CD14-positive monocyte (primary cell): ENCODE data around the gene FIBCD1. TPM values are rescaled to one million over a fixed set of nuclear protein-coding genes. Genes with fewer than 3 reads are reported as not detected.

Experiments used
- DNase-seq, 3 donors: peaks; one replicate each; pipeline ENCODE4 v3.0.0-alpha.2; 2011 to 2022
- H2AFZ ChIP-seq: 2 replicates; pipeline ENCODE4 v1.6.0; 2012; ENCODE audit warnings: mild to moderate bottlenecking, low read depth, low read length, inconsistent platforms; ENCODE audit not compliant: insufficient read depth, poor library complexity, severe bottlenecking
- H3K27ac ChIP-seq, 2 donors: 1 replicate in 1 of 2; 2 replicates in 1 of 2; pipeline ENCODE4 v1.5.1; 2012 to 2013; ENCODE audit warnings: low read length in 2 of 2, control low read depth in 1 of 2, inconsistent platforms in 1 of 2, low read depth in 1 of 2, mild to moderate bottlenecking in 1 of 2
- H3K27me3 ChIP-seq, 2 donors: one replicate each; pipeline versions ENCODE4 v1.6.0 to v1.6.1; 2011 to 2013; ENCODE audit warnings: low read length in 2 of 2; ENCODE audit not compliant: control insufficient read depth in 2 of 2, insufficient read depth in 2 of 2
- H3K36me3 ChIP-seq, 2 donors: replicated peaks in 1 of 2; 1 replicate in 1 of 2; 2 replicates in 1 of 2; pipeline versions ENCODE4 v1.5.1 to v1.6.1; 2012 to 2013; ENCODE audit warnings: low read length in 2 of 2, control low read depth in 1 of 2, inconsistent platforms in 1 of 2, mild to moderate bottlenecking in 1 of 2; ENCODE audit not compliant: insufficient read depth in 2 of 2, control insufficient read depth in 1 of 2
- H3K4me1 ChIP-seq, 2 donors: 1 replicate in 1 of 2; 2 replicates in 1 of 2; pipeline versions ENCODE4 v1.5.1 to v1.6.1; 2012 to 2013; ENCODE audit warnings: low read length in 2 of 2, control low read depth in 1 of 2, inconsistent platforms in 1 of 2, mild to moderate bottlenecking in 1 of 2, moderate library complexity in 1 of 2; ENCODE audit not compliant: insufficient read depth in 2 of 2, control insufficient read depth in 1 of 2
- H3K4me2 ChIP-seq: replicated peaks from 2 replicates; pipeline ENCODE3; 2012; ENCODE audit warnings: low read length, moderate library complexity, mild to moderate bottlenecking; ENCODE audit not compliant: poor library complexity, severe bottlenecking; ENCODE audit errors: extremely low read depth
- H3K4me3 ChIP-seq, 3 experiments: fragments of 200-600 bp in 1 of 3; sonication (generic) in 1 of 3; replicated peaks in 1 of 3; 1 replicate in 2 of 3; 2 replicates in 1 of 3; pipeline ENCODE4 v1.5.1; 2011 to 2013; ENCODE audit warnings: low read length in 3 of 3, mild to moderate bottlenecking in 3 of 3, control low read depth in 2 of 3, low read depth in 2 of 3, inconsistent platforms in 1 of 3, moderate library complexity in 1 of 3
- H3K79me2 ChIP-seq: 2 replicates; pipeline ENCODE4 v1.6.0; 2012; ENCODE audit warnings: mild to moderate bottlenecking, control low read depth, inconsistent platforms, low read length, moderate library complexity; ENCODE audit not compliant: insufficient read depth
- H3K9ac ChIP-seq: 2 replicates; pipeline ENCODE4 v1.6.0; 2017; ENCODE audit warnings: low read length, mild to moderate bottlenecking; ENCODE audit not compliant: insufficient read depth, poor library complexity, severe bottlenecking
- H3K9me3 ChIP-seq, 2 donors: replicated peaks in 1 of 2; 1 replicate in 1 of 2; 2 replicates in 1 of 2; pipeline versions ENCODE4 v1.5.1 to v1.6.1; 2012 to 2013; ENCODE audit warnings: low read length in 2 of 2, control low read depth in 1 of 2; ENCODE audit not compliant: control insufficient read depth in 1 of 2, insufficient read depth in 1 of 2
- H4K20me1 ChIP-seq: 2 replicates; pipeline ENCODE4 v1.6.0; 2012; ENCODE audit warnings: mild to moderate bottlenecking, low read length, control low read depth, moderate library complexity; ENCODE audit not compliant: insufficient read depth
- H3K27ac Mint-ChIP-seq, 7 donors: one replicate each; pipeline ENCODE4 v1.8.0; 2020; ENCODE audit warnings: mild to moderate bottlenecking in 7 of 7, mixed read lengths in 7 of 7, moderate library complexity in 6 of 7, inconsistent platforms in 2 of 7
- H3K27me3 Mint-ChIP-seq, 3 donors: one replicate each; pipeline ENCODE4 v1.8.0; 2021 to 2022; ENCODE audit warnings: low read depth in 3 of 3, mild to moderate bottlenecking in 3 of 3, mixed read lengths in 3 of 3, moderate library complexity in 3 of 3, inconsistent platforms in 1 of 3
- H3K36me3 Mint-ChIP-seq, 2 donors: one replicate each; pipeline ENCODE4 v1.8.0; 2020; ENCODE audit warnings: mixed read lengths in 2 of 2, inconsistent platforms in 1 of 2, mild to moderate bottlenecking in 1 of 2
- H3K4me1 Mint-ChIP-seq: one replicate; pipeline ENCODE4 v1.8.0; 2020; ENCODE audit warnings: mild to moderate bottlenecking, mixed read lengths
- H3K4me3 Mint-ChIP-seq, 2 donors: one replicate each; pipeline ENCODE4 v1.8.0; 2020; ENCODE audit warnings: mild to moderate bottlenecking in 2 of 2, mixed read lengths in 2 of 2, moderate library complexity in 1 of 2
- H3K9me3 Mint-ChIP-seq, 7 donors: one replicate each; pipeline ENCODE4 v1.8.0; 2020 to 2022; ENCODE audit warnings: mixed read lengths in 7 of 7, mild to moderate bottlenecking in 6 of 7, moderate library complexity in 6 of 7, inconsistent platforms in 2 of 7
- CTCF ChIP-seq: fragments of 200-600 bp; IDR thresholded peaks from one replicate; pipeline ENCODE4 v1.8.0; 2022; ENCODE audit warnings: antibody characterized with exemption, mild to moderate bottlenecking
- WGBS: methylation state at CpG from one replicate; pipeline ENCODE4 v1.1.5; 2013; ENCODE audit warnings: missing lambda C conversion rate; ENCODE audit not compliant: insufficient coverage; 5-methylcytosine and 5-hydroxymethylcytosine counted together
- intact Hi-C, 2 donors: fragments of 100-400 bp; cut with micrococcal nuclease; formaldehyde crosslinking; loops; one replicate each; pipeline versions ENCODE4 v1.15.0 to v1.15.1; 2023
- polyA plus RNA-seq, 3 donors: library from polyadenylated mRNA; depleted of rRNA in 1 of 3; unstranded in 2 of 3; stranded (reverse) in 1 of 3; fragments of 300-500 nt in 2 of 3; fragments of >200 nt in 1 of 3; fragmentation: Illumina TruSeq in 2 of 3; gene quantifications; 1 replicate in 2 of 3; 2 replicates in 1 of 3; pipeline ENCODE4 v1.2.3, GENCODE V29; 2012 to 2021

FIBCD1 gene
- polyA plus RNA-seq, 3 donors = not detected

DNA sequence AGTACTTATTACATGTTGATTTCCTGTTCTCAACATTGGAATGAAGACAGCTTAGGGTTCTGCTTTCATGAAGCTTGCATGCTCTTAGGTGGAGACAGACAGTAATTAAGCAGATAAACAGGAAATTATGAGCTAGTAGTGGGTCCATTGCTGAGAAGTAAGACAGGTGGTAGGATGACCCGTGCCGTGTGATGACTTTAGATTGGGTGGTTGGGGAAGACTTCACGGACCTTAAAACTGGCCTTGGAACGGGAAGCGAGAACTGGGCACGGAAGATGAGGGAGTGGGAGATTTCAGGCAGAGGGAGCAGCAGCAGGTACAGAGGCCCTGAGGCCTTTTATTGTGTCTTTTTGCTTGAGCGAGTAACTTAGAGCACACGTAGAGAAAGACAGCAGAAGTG, 76.8 kb downstream of the FIBCD1 start:
- H3K4me1 ChIP-seq = no peaks in the 10 kb centered on the region
- WGBS = 94% methylated on average over 4 of the region's 8 CpGs
- Mint-ChIP-seq H3K36me3 (peaks cover 55 to 62% of the 10 kb centered on the region in 2 donors), H3K9me3 (no peaks in the 10 kb centered on the region), H3K4me3 (no peak overlapping the region), H3K27ac (peak overlapping the region in 2 of 7 donors; percentile 0 to 20), H3K4me1 (peaks cover 4% of the 10 kb centered on the region), H3K27me3 (no peaks in the 10 kb centered on the region)
- H3K79me2 ChIP-seq = peaks cover 2% of the 10 kb centered on the region
- peaks cover 5% of the 10 kb centered on the region for H4K20me1 ChIP-seq
- H3K27me3 ChIP-seq = no peaks in the 10 kb centered on the region
- DNase-seq = no peak
- intact Hi-C loops = loop anchor here (2.0 to 10.0 kb wide), 5 partner anchors 83 to 160 kb away; no protein-coding TSS in a partner anchor
- H3K9me3 ChIP-seq = no peaks in the 10 kb centered on the region
- H3K4me2 ChIP-seq = no peak overlapping the region
- TF ChIP-seq CTCF = no peak
- no peak overlapping the region for H3K27ac ChIP-seq
- no peak overlapping the region for H2AFZ ChIP-seq
- H3K36me3 ChIP-seq = peaks cover 24 to 79% of the 10 kb centered on the region in 2 donors
- H3K9ac ChIP-seq = no peak overlapping the region
- no peak overlapping the region for H3K4me3 ChIP-seq

GRCh38 chr9:130861372-130862180, 77.5 kb downstream of the FIBCD1 start:
- H3K79me2 ChIP-seq = peaks cover 2% of the 10 kb centered on the region
- no peaks in the 10 kb centered on the region for H3K9me3 ChIP-seq
- 29% methylated on average over 1 of the region's 8 CpGs for whole genome bisulfite sequencing
- peaks cover 60 to 68% of the 10 kb centered on the region in 2 donors for H3K36me3 Mint-ChIP-seq
- H4K20me1 ChIP-seq = peaks cover 2% of the 10 kb centered on the region
- no peak overlapping the region for H3K9ac ChIP-seq
- H3K4me1 ChIP-seq = no peaks in the 10 kb centered on the region
- H3K36me3 ChIP-seq = peaks cover 26 to 84% of the 10 kb centered on the region in 2 donors
- H3K27me3 ChIP-seq = no peaks in the 10 kb centered on the region
- peak overlapping the region in 2 of 7 donors; percentile 38 to 61 for H3K27ac Mint-ChIP-seq
- no peak overlapping the region for H3K4me3 Mint-ChIP-seq
- H3K4me1 Mint-ChIP-seq = peaks cover 4% of the 10 kb centered on the region
- no peak overlapping the region for H3K4me2 ChIP-seq
- H3K4me3 ChIP-seq = no peak overlapping the region
- no peaks in the 10 kb centered on the region for H3K9me3 Mint-ChIP-seq
- DNase-seq = no peak
- no peaks in the 10 kb centered on the region for H3K27me3 Mint-ChIP-seq
- intact Hi-C loops = loop anchor here (2.0 to 10.0 kb wide), 5 partner anchors 83 to 159 kb away; no protein-coding TSS in a partner anchor
- H2AFZ ChIP-seq = no peak overlapping the region
- no peak overlapping the region for H3K27ac ChIP-seq
- TF ChIP-seq CTCF = no peak
